HG02885 (cell line): ENCODE measurements around the gene DCPS.
"Not testable (repeated sequence)": the region's sequence is repeated elsewhere in the genome, so short reads cannot be mapped to it uniquely, and the experiment has no call there.

Source experiments
- ATAC-seq: cut with Tn5 transposase; IDR thresholded peaks from one replicate; pipeline ENCODE4 v1.9.1; 2021; ENCODE audit warnings: mild to moderate bottlenecking; ENCODE audit not compliant: unreplicated experiment, poor library complexity

The DCPS gene, protein sequence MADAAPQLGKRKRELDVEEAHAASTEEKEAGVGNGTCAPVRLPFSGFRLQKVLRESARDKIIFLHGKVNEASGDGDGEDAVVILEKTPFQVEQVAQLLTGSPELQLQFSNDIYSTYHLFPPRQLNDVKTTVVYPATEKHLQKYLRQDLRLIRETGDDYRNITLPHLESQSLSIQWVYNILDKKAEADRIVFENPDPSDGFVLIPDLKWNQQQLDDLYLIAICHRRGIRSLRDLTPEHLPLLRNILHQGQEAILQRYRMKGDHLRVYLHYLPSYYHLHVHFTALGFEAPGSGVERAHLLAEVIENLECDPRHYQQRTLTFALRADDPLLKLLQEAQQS

DNA sequence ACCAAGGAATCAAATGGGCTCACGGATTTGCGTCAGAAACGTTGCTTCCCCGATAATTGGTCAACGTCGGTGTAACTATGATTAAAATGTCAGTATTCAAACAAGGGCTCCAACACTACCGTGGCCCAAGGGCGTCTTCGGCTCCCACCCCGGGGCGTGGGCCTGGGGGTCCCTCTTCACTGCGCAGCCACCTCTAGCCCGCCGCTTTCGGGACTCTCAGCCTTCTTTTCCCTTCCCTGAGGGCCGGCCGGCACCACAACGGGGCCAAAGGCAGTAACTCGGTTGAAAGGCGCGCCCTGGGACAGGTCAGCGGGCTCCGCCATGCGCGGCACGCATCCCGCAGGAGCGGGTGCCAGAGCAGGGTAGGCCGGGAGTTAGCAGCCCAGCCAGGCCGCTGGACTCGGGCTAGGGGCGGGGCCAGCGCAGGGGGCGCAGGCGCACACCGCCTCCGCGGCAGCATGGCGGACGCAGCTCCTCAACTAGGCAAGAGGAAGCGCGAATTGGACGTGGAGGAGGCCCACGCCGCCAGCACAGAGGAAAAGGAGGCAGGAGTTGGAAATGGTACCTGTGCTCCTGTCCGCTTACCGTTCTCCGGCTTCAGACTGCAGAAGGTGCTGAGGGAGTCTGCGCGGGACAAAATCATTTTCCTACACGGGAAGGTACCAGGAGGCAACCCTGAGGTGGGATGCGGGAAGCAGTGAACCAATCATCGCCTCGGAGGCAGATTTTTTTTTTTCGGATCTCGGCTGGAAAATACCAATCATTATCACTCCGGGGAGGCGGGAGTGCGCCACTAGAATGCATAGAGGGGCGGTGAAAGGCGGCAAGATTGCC is at the start of gene DCPS:
DCPS (plus strand) TSS at position 438 of the 834 bp plus-strand sequence; CDS start at position 459, 21 bp downstream.
- ATAC-seq, result peak; percentile 88

DNA sequence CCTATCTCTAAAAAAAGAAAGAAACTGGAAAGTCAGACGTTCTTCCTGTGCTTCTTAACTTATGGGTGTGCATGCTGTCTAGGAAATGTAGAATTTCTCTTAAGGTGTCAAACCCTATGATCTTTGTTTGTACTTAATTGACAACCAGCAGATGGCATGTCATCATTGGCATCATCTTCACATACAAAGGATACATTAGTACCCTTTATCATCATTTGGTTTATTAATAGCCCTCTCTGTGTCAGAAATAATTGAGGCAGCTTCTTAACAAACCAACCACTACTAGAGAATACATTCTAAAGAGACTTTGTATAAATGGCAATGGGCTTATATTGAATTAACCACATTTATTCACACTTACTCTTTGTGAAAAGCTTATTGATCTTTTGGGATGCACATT is 49.0 kb upstream of the DCPS start:
- no peak for ATAC-seq

DNA sequence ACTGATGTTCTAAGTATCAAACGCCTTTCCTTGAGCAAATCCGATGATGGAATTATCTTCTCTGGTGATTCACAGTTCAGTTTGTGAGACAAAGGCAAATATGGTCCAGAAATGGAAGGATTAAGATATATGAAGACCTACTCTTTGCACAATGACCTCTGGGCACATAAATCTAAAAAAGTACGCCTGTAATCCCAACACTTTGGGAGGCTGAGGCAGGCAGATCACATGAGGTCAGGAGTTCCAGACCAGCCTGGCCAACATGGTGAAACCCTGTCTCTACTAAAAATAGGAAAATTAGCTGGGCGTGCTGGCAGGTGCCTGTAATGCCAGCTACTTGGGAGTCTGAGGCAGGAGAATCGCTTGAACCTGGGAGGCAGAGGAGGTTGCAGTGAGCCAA is 48.4 kb upstream of the DCPS start:
- not testable (repeated sequence) for ATAC-seq

DNA sequence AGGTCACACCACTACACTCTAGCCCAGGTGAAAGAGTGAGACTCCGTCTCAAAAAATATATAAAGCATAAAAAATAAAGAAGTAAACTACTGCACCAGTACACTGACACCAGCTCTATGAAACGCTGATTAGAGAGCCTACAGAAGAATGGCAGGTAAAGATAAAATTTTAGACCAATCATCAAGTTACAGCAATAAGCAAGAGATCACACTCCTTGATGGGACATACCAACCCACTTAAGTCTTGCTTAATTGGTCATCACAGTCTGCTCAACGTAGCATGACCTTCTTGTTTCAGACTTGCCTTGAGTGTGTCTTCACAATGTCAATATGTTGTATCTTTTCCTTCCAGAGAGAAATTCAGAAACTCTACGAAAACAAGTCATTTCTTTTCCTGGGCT is 47.6 kb upstream of the DCPS start:
- no peak for ATAC-seq

DNA sequence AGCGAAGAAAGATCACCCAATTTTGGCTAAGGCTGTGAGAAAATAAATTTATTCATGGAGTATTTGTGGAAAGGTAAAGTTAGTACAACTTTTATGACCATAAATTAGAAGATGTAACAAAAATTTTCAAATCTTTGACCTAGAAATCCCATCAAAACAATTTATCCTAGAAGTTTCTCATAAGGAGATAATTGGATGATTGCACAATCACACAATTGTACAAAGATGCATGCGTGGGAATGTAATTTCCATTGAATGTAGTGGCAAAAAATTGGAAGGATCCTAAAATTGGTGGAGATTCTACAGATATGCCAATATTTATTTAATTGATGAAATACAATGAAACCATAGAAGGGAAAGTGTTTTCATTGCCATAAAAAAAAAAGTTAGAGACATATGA is 46.7 kb upstream of the DCPS start:
- ATAC-seq, result no peak

DNA sequence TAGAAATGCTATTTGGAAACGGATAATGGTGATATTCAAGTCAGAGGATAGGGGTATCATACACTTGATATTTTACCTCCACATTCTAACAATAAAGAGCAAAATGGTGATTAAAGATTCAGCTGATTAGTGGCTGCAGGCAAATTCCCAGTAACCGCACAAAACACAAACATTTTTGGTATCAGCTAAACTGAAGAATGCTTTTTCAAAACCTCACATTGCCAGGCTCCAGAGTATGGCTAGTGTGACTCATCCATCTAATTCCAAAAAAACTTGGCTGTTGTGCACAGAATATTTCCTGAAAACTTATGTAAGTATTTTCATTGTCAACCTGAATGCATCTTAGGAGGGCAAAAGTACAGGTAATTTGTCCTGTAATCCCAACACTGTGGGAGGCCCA is 46.1 kb upstream of the DCPS start:
- no peak for ATAC-seq

DNA sequence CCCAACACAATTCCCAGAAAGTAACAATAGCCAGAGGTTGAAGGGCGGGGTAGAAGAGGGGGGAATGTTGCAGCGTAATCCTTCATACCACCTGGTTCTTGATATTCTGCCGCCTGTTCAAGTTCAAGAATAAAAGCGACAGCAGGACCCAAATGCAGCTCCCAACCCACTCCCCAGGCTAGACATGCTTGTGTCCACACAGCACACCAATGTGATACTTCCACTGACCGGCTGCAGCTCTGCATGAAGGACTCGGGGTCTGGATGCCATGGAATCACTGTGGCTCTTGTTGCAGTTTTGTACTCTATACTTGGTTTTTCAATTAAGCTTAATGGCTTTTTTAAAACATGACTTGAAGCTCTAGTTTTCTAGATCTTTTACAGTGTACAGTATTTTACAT is 41.6 kb upstream of the DCPS start:
- ATAC-seq, result no peak

DNA sequence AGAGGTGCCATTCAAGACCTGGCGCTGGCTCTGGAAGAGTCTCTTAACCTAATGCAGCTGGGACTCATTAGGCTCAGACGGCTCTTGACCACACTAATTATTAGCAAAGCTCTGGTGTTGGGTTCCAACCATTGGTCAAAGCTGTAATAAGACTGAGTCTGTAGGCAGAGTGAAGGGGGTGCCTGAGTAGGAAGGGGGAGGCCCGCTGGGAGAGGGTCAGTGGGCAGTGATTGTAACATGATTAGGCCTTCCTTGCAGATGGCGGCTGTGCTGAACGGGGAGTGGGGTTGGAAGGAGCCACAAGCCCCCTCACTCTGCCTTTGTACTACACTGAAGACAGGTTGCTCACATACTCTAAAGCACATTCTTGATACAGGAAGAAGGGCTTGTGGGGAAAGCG is 40.4 kb upstream of the DCPS start:
- no peak for ATAC-seq

DNA sequence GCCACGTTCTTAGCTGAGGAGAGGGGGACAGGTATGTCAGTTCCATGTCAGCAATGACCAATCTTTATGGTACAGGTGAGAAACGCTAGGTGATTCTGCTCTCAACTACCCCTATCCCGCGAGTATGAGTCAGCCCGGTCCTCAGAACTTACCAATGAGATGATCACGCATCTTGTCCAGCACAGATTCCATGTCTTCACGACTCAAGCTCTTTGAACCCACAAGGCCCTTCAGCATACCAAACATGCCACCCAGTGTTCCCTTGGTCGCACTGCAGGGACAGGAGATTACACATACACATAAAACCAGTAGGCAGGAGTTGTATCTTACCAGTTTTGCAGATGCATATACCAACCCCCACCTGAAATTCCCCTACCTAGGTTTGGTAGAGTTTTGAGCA is 38.0 kb upstream of the DCPS start:
- ATAC-seq, result no peak

DNA sequence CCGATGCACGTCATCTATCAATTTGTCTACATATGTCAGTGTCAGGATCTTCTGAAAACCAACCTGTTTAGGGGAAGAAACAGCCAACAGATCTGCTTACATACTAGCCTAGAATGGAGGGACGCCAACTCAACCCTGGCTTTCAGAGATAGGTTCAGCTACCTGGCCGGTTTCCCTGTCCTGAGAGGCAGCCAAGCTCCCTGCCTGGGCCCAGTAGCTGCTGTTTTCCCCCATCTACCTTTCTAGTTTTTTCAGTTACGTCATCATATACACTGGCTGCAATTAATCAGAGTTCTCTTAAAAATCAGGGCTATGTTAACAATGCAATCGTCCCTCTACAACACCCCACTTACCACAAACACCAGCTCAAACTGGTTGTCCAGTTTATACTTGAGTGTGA is 36.2 kb upstream of the DCPS start:
- no peak for ATAC-seq

DNA sequence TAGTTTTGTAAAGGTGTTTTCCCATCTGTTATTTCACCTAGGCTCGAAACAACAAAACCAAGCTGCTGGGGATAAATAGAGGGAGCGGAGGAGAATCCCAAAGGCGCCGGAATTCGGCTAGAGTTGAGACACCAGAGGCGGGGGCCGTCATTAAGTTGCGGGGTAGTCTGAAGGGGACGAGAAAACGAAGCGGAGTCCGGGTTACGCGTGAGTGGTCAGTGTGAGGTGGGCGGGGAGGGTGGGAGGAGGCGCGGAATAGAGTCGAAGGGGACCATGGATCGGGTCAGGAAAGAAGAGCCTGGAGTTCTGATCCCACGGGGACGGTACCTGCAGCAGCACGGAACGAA is 35.5 kb upstream of the DCPS start:
- ATAC-seq, result no peak

DNA sequence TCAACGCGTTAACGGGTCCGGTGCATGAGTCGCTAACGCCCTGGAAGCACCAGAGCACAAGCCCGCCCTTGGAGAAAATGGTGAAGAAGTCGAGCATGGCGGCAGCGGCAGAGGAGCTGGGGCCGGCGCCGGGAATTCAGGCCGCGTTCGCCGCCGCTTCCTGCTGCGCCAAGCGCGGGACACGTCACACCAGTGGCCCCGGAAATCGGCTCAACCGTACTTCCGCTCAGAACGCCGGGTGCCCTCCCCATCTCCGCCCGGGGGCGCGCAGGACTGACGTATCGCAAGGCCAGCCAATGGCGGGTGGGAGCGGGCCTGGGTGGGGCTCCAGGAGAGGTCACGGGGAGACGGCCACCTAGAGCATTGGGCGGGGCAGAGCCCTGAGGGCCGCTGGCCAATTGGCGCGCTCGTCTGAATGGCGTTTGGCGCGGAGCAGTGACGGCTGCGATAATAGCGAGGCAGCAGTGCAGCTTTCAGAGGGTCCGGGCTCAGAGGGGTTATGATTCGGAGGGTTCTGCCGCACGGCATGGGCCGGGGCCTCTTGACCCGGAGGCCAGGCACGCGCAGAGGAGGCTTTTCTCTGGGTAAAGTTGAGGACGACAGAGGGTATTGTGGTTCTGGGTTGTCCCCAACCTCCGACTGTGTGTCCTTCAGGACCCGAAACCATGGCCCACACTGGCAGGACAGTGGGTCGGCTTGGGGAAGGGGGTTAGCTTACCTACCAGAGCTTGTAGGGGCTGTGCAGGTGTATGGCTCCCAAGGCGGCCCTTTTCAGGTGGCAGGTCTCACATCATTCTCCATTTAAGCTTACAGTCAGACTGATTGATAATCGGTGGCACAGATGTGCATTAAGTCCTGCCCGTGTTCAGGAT is 34.9 kb upstream of the DCPS start, which contains the start of the genes FOXRED1 and SRPRA:
FOXRED1 (plus strand) TSS at position 447 of the 872 bp plus-strand sequence; CDS start at position 500, 53 bp downstream.
SRPRA (minus strand) TSS at position 188 of the 872 bp plus-strand sequence; CDS start at position 97, 91 bp downstream.
- peak; percentile 99 for ATAC-seq

DNA sequence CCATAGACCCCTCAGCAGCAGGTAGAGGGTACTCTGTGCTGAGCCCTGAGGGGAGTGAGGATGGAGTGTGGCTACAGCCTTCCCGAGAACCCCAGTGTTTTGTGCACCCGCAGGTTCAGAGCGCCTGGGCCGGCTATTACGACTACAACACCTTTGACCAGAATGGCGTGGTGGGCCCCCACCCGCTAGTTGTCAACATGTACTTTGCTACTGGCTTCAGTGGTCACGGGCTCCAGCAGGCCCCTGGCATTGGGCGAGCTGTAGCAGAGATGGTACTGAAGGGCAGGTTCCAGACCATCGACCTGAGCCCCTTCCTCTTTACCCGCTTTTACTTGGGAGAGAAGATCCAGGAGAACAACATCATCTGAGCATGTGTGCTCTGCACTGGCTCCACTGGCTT is 26.5 kb upstream of the DCPS start:
- ATAC-seq, result no peak

DNA sequence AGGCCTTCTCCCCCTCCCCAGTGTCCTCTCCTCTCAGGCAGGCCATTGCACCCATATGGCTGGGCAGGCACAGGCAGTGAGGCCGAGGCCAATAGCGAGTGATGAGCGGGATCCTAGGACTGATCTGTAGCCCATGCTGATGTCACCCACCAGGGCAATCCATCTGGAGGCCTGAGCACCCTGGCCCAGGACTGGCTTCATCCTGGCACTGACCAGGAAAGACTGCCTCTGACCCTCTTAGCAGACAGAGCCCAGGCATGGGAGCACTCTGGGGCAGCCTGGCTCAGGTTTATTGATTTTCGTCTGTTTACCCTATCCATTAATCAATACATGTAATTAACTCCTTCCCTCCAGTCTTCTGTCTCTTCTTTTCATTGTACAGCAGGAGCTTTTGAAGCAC is 26.1 kb upstream of the DCPS start:
- ATAC-seq, result no peak

DNA sequence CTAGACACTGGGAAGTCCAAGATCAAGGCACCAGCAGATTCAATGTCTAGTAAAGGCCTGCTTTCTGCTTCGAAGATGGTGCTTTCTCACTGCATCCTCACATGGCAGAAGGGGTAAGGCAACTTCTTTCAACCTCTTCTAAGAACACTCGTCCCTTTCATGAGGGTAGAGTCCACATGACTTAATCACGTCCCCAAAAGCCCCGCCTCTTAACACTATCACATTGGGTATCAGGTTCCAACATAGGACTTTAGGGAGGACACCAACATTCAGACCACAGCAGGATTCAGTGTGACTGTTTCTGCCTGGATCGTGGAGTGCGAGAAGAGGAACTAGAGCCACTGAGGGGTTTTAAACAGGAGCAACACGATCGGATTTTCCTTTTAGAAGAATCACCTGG is 24.7 kb upstream of the DCPS start:
- no peak for ATAC-seq

DNA sequence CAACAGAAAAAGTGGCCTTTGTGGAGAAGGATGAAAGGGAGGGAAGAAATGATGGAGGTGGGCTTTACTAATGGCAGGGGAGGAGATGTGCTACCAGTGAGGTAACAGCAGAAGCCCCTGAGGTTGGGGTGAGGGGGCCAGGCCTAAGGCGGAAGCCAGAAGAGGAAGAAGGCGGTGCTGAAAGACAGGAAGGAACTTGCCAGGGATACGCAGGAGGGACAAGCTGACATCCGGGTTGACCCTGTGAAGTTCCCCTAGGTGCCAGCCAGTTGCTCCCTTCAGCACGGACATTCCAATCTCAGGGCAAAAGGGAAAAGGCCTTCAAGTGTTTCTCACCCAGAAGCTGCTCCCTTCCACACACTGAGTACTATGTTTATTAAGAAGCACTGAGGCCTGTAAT is 23.3 kb upstream of the DCPS start:
- ATAC-seq, result no peak

DNA sequence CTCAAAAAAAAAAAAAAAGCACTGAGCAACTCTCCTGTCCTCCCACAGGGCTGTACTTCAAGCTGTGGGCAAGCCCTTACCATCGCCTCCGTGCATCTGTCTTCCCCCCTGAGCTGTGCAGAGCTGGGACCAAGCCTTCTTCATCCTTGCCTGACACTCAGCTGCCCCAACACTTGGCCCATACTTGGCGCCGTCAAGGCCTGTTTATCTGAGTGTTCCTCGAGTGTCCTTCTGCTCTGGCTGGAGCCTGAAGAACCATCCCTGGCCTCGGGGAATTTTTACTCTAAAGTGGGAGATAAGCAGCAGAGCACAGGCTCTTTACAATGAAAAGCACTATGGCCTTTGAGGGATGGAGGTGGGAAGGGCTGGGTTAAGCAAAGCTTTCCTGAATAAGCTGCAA is 22.6 kb upstream of the DCPS start:
- no peak for ATAC-seq

DNA sequence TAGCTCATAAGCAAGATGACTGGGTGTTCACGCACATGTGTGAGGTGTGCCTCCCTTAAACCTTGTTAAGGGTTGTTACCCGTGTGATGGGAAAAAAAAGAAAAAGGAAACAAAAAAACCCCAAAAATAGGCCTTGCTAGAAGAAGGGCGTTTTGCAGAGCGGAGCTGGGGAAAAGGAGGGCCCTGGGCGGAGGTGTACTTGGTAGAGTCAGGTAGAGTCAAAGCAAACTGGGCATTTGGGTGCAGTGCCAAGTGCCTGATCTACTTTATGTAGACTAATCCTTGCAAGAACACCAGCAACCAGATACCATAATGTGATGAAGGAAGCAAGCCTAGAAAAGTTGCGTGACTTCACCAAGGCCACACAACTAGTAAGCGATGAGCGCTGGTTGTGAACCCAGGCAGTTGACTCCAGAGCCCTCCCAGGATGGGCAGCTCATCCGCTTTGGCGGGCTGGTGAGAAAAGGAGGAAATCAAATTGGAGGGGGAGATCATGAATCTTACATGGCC is 22.1 kb upstream of the DCPS start:
- no peak for ATAC-seq

DNA sequence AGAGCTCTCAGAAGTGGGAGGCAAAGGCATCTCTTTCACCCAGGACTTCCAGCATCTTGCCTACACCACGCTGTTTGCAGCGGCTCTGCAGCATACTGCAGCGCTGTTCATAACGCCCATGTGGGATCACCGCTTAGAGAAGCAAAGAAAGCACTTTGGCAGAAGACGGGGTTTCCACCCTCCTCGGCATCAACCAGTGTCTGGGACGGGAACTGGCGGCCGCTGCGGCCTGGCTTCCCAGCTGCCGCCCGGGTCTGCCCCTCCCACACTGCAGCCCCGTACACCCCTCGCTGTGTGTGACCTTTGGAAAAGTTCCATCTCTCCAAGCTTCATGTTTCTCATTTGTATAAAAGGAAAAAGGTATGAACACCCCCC is 21.5 kb upstream of the DCPS start:
- peak; percentile 8 for ATAC-seq

DNA sequence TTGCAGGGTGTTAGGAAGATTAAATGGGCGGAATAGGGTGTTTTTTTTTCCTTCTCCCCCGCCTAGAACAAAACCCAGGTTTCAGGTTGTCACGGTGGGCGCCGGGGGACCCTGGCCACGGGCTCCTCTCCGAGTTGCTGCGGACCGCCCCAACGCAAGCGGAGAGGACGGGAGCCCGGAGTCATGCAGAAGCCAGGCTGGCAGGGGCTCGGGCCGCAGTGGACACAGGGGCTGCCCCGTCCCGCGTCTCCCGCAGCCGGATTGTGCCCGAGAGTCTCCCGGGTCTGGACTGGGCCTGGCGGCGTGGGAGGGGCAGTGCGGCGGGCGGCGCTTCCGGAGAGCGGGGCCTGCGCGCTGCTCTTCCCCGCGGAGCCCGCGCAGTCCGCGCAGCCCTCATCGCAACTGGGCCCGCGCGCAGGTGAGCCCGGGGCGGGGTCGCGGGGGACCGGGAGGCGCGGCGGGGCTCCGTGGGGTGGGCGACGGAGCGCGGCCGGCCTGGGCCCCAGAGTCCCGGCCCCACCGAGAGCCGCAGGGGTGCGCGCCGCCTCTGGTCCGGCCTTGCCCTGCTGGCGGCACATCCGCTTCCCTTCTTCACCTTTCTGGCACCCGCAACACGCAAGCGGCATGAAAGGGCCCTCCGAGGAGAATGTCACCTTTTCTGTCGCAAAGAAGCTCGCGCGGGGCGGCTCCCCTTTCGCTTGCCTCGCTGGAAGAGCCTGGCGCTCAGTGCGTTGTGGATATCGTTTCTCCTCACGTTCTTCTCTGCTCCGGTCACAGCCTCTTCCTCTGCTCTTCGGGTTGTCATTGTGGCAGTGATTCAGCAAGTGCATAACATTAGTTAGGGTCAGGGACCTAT is 20.9 kb upstream of the DCPS start, which contains the start of gene TIRAP:
TIRAP (plus strand) TSS at position 358 of the 856 bp plus-strand sequence. CDS start 7,802 bp downstream, outside the sequence.
- peak; percentile 74 for ATAC-seq
